Thyroid gland (tissue), 4 donors: ENCODE measurements around the gene P2RY13.

Source experiments
- POLR2A ChIP-seq, 2 donors: fragments of 450-650 bp; IDR thresholded peaks; one replicate each; pipeline ENCODE4 v1.6.1; 2017; ENCODE audit warnings: antibody characterized with exemption in 2 of 2, mild to moderate bottlenecking in 2 of 2, moderate library complexity in 1 of 2
- TF ChIP-seq, protein P1 (sequence below), 6 experiments: fragments of 200-600 bp in 3 of 6; fragments of 450-650 bp in 3 of 6; sonication (generic) in 3 of 6; IDR thresholded peaks; one replicate each; pipeline ENCODE4 v1.5.1; 2016 to 2019; ENCODE audit warnings: antibody characterized with exemption in 6 of 6, mild to moderate bottlenecking in 2 of 6, inconsistent platforms in 1 of 6, moderate library complexity in 1 of 6

DNA sequence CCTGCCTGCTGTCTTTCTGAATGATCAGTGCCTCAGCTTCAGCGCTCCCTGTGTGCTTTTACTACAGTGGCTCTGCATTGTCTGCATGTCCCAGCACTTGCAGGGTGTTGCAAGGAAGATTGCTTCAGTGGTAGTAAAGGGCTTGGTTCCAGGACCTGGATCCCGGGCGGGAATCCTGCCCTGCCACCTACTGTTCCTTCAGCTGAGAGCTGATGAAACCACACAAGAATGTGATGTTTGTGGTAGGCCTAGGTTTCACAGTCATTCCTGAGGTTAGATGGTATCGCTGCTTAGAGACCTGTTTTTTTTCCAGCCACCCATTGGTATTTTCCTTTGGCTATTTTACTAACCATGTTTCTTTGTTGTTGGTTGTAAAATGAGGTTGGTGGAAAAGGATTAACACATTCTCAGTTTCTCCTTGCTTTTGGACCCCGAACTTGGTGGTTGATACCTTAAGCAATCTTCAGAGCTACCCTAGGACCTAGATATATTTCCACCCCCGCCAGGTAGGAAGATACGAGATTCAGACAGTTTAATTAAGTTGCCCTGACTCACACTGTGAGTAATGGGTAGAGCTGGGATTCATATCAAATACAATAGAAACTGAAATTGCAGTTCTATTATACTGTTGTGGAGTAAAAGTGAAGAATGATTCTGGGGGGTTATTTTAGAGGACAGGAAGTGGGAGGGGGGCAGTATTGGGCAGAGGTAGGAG lies 24.1 kb downstream of the P2RY13 start:
- TF ChIP-seq, protein P1, sequence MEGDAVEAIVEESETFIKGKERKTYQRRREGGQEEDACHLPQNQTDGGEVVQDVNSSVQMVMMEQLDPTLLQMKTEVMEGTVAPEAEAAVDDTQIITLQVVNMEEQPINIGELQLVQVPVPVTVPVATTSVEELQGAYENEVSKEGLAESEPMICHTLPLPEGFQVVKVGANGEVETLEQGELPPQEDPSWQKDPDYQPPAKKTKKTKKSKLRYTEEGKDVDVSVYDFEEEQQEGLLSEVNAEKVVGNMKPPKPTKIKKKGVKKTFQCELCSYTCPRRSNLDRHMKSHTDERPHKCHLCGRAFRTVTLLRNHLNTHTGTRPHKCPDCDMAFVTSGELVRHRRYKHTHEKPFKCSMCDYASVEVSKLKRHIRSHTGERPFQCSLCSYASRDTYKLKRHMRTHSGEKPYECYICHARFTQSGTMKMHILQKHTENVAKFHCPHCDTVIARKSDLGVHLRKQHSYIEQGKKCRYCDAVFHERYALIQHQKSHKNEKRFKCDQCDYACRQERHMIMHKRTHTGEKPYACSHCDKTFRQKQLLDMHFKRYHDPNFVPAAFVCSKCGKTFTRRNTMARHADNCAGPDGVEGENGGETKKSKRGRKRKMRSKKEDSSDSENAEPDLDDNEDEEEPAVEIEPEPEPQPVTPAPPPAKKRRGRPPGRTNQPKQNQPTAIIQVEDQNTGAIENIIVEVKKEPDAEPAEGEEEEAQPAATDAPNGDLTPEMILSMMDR (IDR thresholded peaks at IDR 0.05), result peak in 1 of 6 experiments; percentile 24
- TF ChIP-seq POLR2A (IDR thresholded peaks at IDR 0.05), result no peak
